GM19099 (cell line): ENCODE measurements around the gene ABCA8.

Experiments
- POLR2A ChIP-seq: IDR thresholded peaks from 3 replicates; pipeline ENCODE4 v1.6.1; 2011; ENCODE audit warnings: low read depth; ENCODE audit not compliant: insufficient read length; ENCODE audit errors: extremely low read depth

The ABCA8 gene, protein sequence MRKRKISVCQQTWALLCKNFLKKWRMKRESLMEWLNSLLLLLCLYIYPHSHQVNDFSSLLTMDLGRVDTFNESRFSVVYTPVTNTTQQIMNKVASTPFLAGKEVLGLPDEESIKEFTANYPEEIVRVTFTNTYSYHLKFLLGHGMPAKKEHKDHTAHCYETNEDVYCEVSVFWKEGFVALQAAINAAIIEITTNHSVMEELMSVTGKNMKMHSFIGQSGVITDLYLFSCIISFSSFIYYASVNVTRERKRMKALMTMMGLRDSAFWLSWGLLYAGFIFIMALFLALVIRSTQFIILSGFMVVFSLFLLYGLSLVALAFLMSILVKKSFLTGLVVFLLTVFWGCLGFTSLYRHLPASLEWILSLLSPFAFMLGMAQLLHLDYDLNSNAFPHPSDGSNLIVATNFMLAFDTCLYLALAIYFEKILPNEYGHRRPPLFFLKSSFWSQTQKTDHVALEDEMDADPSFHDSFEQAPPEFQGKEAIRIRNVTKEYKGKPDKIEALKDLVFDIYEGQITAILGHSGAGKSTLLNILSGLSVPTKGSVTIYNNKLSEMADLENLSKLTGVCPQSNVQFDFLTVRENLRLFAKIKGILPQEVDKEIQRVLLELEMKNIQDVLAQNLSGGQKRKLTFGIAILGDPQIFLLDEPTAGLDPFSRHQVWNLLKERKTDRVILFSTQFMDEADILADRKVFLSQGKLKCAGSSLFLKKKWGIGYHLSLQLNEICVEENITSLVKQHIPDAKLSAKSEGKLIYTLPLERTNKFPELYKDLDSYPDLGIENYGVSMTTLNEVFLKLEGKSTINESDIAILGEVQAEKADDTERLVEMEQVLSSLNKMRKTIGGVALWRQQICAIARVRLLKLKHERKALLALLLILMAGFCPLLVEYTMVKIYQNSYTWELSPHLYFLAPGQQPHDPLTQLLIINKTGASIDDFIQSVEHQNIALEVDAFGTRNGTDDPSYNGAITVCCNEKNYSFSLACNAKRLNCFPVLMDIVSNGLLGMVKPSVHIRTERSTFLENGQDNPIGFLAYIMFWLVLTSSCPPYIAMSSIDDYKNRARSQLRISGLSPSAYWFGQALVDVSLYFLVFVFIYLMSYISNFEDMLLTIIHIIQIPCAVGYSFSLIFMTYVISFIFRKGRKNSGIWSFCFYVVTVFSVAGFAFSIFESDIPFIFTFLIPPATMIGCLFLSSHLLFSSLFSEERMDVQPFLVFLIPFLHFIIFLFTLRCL (N-terminal part only)

DNA sequence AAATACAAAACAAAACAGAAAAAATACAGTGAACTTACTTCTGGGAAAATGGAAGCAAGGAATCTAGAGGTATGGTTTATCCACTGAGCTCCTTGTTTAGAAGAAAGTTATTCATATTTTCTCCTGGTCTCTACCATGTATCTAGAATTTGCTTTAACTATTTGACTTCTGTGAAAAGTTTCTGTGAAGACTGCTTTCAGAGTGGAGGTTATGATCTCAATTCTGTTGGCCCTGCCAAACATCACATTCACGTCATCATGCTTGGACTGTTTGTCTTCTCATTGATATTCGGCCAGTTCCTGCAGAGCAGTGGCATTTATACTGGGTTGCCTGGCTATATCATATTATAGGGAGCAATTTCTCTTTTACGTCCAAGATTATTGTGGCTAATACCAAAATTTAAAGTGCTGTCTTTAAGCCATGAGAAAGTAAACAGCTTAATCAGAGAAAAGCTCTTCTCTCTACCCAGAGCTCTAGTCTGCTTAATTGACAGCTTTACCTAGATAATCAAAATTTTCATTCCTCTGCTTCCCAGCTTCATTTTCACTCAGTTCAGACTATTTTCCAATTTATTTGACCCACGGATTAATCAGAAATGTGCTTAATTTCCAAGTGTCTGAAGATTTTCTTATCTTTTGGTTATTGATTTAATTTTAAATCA is at the start of gene ABCA8:
Gene ABCA8, minus strand, starts transcription at position 212 of the 661 bp plus-strand sequence. CDS start 13,358 bp downstream, outside the sequence.
- TF ChIP-seq POLR2A: no peak

GRCh38 chr17:68993112-68993511 is 37.9 kb upstream of the ABCA8 start:
- no peak for TF ChIP-seq POLR2A

DNA sequence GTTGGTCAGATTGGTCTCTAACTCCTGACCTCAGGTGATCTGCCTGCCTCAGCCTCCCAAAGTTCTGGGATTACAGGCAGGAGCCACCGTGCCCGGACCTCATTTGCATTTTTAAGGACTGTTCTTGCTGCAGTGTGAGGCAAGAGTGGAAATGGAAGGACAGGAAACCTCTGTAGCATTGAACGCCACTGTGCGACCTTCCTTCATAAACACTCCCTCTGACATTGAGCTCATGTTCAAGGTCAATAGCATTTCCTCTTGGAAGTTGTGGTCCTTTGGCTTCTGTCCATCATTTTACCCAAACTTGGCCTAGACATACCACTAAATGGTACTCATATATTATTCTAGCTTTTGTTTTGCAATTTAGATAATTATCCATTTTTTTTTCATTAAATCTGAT is 32.8 kb upstream of the ABCA8 start:
- TF ChIP-seq POLR2A: no peak

DNA sequence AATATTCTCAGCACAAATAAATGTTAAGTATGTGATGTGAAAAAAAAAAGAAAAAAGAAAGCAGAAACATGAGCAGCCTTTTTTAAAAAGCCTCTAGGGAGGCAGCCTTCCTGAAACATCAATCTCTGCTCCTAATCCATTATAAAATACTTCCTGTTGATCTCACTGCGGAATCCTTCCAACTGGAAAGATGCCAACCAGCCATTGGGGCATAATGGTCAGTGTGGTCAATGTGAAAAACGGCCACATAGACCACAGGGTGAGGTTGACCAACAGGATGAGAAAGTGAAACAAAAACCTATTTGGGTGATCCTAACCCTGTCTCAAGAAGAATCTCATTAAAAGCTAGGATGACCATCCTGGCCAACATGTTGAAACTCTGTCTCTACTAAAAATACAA is 26.1 kb upstream of the ABCA8 start:
- TF ChIP-seq POLR2A: no peak

- TF ChIP-seq POLR2A: no peak
Observed at GRCh38 chr17:68973098-68973846, 18.1 kb upstream of the ABCA8 start.

- TF ChIP-seq POLR2A: no peak
Observed at GRCh38 chr17:68972119-68972704, 17.0 kb upstream of the ABCA8 start.

GRCh38 chr17:68969101-68969500 is 13.9 kb upstream of the ABCA8 start:
- no peak for TF ChIP-seq POLR2A

- TF ChIP-seq POLR2A: no peak
Observed at GRCh38 chr17:68963958-68964357, 8.8 kb upstream of the ABCA8 start.

DNA sequence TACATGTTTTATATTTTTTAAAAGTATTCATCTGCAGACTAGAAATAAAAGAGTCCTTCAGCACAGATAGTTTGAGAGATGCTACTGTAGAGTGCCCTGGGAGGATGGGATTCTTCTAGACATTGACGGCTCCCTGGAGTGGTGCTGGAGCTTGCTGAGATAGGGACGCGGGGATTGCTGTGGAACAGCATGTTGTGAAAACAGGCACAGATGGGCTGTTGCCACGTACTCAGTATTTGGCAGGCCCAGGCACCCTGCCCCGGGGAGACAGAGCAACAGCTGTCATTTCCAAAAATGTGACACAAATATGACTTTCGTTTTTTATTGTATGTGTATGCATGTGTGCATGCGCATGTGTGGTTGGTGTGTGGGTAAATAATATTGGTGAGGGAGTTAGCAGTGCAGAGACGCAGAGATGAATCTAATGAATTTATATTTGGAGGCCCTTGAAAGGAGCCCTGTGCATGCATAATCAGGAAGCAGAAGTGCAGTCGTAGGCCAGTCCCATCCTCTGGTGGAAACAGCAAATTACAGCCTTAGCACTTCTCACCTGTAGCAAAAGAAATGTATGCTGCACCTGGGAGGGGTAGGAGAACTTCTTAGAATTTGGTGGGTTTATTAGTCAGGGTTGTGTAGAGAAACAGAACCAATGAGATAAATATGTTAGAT is 6.2 kb upstream of the ABCA8 start:
- TF ChIP-seq POLR2A: no peak

DNA sequence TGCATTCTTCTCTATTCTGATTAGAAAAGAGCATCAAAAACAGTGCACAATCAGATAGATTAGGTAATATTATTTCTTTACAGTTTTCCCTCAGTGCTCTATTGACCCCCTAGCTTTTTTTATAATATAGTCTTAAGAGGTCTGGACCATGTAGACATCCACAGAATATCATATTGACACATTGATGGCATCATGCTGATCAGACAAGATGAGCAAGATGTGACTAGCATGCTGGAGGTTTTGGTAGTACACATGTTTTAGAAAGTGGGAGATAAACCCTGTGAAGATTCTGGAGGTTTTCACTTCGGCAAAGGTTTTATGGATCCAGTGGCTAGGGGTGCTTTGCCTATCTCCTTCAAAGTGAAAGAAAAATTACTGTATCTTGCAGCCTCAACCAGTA is 2.8 kb upstream of the ABCA8 start:
- no peak for TF ChIP-seq POLR2A

- no peak for TF ChIP-seq POLR2A
Observed at GRCh38 chr17:68954146-68954896, 871 bp downstream of the ABCA8 start.

- no peak for TF ChIP-seq POLR2A
Observed at GRCh38 chr17:68953340-68953997, 1.7 kb downstream of the ABCA8 start.
